WI38 (cell line): ENCODE results near the gene THSD7B.

Source experiments
- H3K4me3 ChIP-seq: 2 replicates; pipeline ENCODE4 v1.5.1; 2011; ENCODE audit warnings: low read depth, mild to moderate bottlenecking, control low read depth, low read length
- CTCF ChIP-seq: IDR thresholded peaks from 2 replicates; pipeline ENCODE4 v1.5.1; 2012; ENCODE audit warnings: low read depth, mild to moderate bottlenecking, control low read depth, low read length

THSD7B gene

GRCh38 chr2:137348301-137348700, 583.0 kb downstream of the THSD7B start:
- no peak for TF ChIP-seq CTCF
- H3K4me3 ChIP-seq, result no peak overlapping the region

GRCh38 chr2:137357634-137358033, 592.3 kb downstream of the THSD7B start:
- TF ChIP-seq CTCF, result no peak
- no peak overlapping the region for H3K4me3 ChIP-seq

GRCh38 chr2:137367361-137367760, 602.0 kb downstream of the THSD7B start:
- no peak overlapping the region for H3K4me3 ChIP-seq
- no peak for TF ChIP-seq CTCF

- H3K4me3 ChIP-seq, result no peak overlapping the region
- TF ChIP-seq CTCF, result no peak
Measured at GRCh38 chr2:137369106-137369505, 603.8 kb downstream of the THSD7B start.

GRCh38 chr2:137379186-137379585, 613.8 kb downstream of the THSD7B start:
- no peak for TF ChIP-seq CTCF
- H3K4me3 ChIP-seq, result no peak overlapping the region

GRCh38 chr2:137380610-137381009, 615.3 kb downstream of the THSD7B start:
- no peak for TF ChIP-seq CTCF
- H3K4me3 ChIP-seq, result no peak overlapping the region

- no peak overlapping the region for H3K4me3 ChIP-seq
- TF ChIP-seq CTCF, result no peak
Measured at GRCh38 chr2:137381731-137382130, 616.4 kb downstream of the THSD7B start.

- H3K4me3 ChIP-seq, result no peak overlapping the region
- TF ChIP-seq CTCF, result no peak
Measured at GRCh38 chr2:137383391-137383790, 618.0 kb downstream of the THSD7B start.
